PFSK-1 (cell line): Measurements from ENCODE around the gene CPAMD8.

Experiments used
- FOXP2 ChIP-seq: optimal IDR thresholded peaks from 2 replicates; pipeline ENCODE3; 2011; ENCODE audit warnings: borderline replicate concordance, control low read depth, inconsistent platforms; ENCODE audit not compliant: insufficient read depth; ENCODE audit errors: extremely low read length, extremely low read depth
- POLR2AphosphoS5 ChIP-seq: IDR thresholded peaks from 2 replicates; pipeline ENCODE4 v1.6.1; 2012; ENCODE audit warnings: low read depth, mild to moderate bottlenecking, control low read depth, low read length, moderate library complexity
- REST ChIP-seq, 2 experiments: IDR thresholded peaks; 2 replicates each; pipeline versions ENCODE4 v1.6.1 to v1.8.0; 2011 to 2012; ENCODE audit warnings: low read depth in 2 of 2, low read length in 2 of 2, control low read depth in 1 of 2, inconsistent platforms in 1 of 2, mild to moderate bottlenecking in 1 of 2, moderate library complexity in 1 of 2; ENCODE audit not compliant: insufficient read depth in 1 of 2
- SIN3A ChIP-seq: IDR thresholded peaks from 2 replicates; pipeline ENCODE4 v1.6.1; 2012; ENCODE audit warnings: mild to moderate bottlenecking, low read length, moderate library complexity, borderline replicate concordance; ENCODE audit not compliant: insufficient read depth
- TAF1 ChIP-seq: IDR thresholded peaks from 2 replicates; pipeline ENCODE4 v1.6.1; 2012; ENCODE audit warnings: low read length, control low read depth, borderline replicate concordance; ENCODE audit not compliant: insufficient read depth

CPAMD8 gene

GRCh38 chr19:17052439-17052838 lies 25.8 kb upstream of the CPAMD8 start:
- TF ChIP-seq FOXP2 (no peak), REST (IDR thresholded peaks at IDR 0.05; ENCODE audit: insufficient read depth in 1 of 2, low read depth in 2 of 2, low read length in 2 of 2) (no peak), SIN3A (no peak), TAF1 (no peak), POLR2AphosphoS5 (no peak)

GRCh38 chr19:17049711-17050280 lies 23.2 kb upstream of the CPAMD8 start:
- TF ChIP-seq FOXP2: no peak
- TF ChIP-seq TAF1: no peak
- no peak for TF ChIP-seq SIN3A
- TF ChIP-seq POLR2AphosphoS5: no peak
- no peak for TF ChIP-seq REST (IDR thresholded peaks at IDR 0.05; ENCODE audit: insufficient read depth in 1 of 2, low read depth in 2 of 2, low read length in 2 of 2)

DNA sequence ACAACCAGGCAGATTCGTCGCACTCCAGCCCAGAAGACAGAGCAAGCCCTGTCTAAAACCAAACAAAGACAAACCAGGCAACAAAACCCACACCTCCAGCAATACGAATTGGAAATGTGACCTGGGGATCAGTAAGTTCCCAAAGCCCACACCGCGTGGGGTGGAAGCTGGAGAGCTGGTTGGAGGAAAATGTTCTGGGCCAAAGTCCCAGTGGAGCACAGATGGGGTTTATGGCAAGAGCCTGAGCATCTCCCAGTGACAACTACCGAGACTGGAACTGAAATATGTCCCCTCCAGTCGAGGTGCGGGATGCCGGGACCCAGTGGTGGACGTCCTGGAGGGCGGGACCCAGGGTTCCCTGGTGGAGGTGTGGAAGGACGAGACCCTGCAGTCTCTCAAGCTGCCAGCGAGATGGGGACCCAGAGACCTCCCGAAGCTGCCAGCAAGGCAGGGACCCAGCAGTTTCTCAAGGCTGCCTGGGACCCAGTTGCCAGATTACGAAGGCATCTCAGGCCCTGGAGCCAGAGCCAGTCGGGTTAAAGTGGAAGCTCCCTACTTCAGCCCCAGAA lies 22.4 kb upstream of the CPAMD8 start:
- TF ChIP-seq SIN3A: no peak
- no peak for TF ChIP-seq POLR2AphosphoS5
- TF ChIP-seq FOXP2: no peak
- no peak for TF ChIP-seq TAF1
- TF ChIP-seq REST (IDR thresholded peaks at IDR 0.05; ENCODE audit: insufficient read depth in 1 of 2, low read depth in 2 of 2, low read length in 2 of 2): no peak

GRCh38 chr19:17045907-17046502 lies 19.4 kb upstream of the CPAMD8 start:
- TF ChIP-seq POLR2AphosphoS5: no peak
- no peak for TF ChIP-seq SIN3A
- TF ChIP-seq TAF1: no peak
- no peak for TF ChIP-seq FOXP2
- TF ChIP-seq REST (IDR thresholded peaks at IDR 0.05; ENCODE audit: insufficient read depth in 1 of 2, low read depth in 2 of 2, low read length in 2 of 2): no peak
